ENCODE data around the gene ZNF367. TPM values are rescaled to one million over a fixed set of nuclear protein-coding genes. Genes with fewer than 3 reads are reported as not detected.

ZNF367 gene
- total and polyA plus RNA-seq, 2 experiments from 2014 or later = 0.98 to 3.6 TPM

DNA sequence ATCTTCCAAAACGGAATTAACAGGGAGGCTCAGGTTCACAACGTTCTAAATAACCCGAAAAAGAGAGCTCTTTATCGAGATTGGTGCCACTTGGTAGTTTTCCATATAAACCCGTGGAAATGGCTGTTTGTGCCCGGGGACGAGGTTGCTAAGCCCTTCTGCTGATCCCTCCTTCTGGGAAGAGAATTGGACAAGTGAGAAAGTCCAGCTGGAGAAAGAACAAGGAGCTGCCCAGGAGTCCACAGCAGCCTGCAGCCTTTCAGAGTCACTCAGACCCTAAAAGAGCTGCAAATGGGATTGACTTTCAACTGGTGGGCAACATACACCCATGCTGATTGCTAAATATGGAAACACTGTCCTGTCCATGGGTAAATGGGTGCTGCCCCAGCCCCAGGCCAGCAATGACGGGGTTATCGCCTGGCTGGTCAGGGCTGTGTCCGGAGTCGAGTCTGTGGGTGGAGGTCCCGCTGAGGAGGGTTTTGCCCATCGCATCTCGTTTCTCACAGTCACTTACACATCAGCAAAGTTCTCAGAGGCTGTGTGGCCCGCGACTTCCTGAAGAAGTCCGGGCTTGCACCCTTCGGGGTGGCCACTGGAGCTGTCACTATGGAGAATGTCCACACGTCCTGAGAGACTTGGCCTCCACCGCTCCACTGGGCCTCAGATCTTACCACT lies 75.5 kb downstream of the ZNF367 start:
- peak overlapping the region; percentile 79 for H3K27ac ChIP-seq
- no peaks in the 10 kb centered on the region for H3K9me2 ChIP-seq (replicated peaks; ENCODE audit: insufficient read depth)
- H3K4me1 ChIP-seq (ENCODE audit: insufficient read depth) = peaks cover 31% of the 10 kb centered on the region
- TF ChIP-seq, protein P1, sequence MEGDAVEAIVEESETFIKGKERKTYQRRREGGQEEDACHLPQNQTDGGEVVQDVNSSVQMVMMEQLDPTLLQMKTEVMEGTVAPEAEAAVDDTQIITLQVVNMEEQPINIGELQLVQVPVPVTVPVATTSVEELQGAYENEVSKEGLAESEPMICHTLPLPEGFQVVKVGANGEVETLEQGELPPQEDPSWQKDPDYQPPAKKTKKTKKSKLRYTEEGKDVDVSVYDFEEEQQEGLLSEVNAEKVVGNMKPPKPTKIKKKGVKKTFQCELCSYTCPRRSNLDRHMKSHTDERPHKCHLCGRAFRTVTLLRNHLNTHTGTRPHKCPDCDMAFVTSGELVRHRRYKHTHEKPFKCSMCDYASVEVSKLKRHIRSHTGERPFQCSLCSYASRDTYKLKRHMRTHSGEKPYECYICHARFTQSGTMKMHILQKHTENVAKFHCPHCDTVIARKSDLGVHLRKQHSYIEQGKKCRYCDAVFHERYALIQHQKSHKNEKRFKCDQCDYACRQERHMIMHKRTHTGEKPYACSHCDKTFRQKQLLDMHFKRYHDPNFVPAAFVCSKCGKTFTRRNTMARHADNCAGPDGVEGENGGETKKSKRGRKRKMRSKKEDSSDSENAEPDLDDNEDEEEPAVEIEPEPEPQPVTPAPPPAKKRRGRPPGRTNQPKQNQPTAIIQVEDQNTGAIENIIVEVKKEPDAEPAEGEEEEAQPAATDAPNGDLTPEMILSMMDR (IDR thresholded peaks at IDR 0.05; ENCODE audit: poor library complexity) = no peak
- no peaks in the 10 kb centered on the region for H3K79me2 ChIP-seq
- no peak for DNase-seq (ENCODE audit: low spot score)
- H2AFZ ChIP-seq = no peak overlapping the region
- H3K27me3 ChIP-seq = no peaks in the 10 kb centered on the region
- H3K4me2 ChIP-seq = no peak overlapping the region
- no peak overlapping the region for H3K4me3 ChIP-seq
- H3K36me3 ChIP-seq (replicated peaks; ENCODE audit: insufficient read depth, low read depth) = no peaks in the 10 kb centered on the region
- no peaks in the 10 kb centered on the region for H3K9me3 ChIP-seq (ENCODE audit: low read depth)
- no peaks in the 10 kb centered on the region for H4K20me1 ChIP-seq (ENCODE audit: insufficient read depth, poor library complexity, severe bottlenecking)
- 87% methylated on average over 20 of the region's 20 CpGs for WGBS (ENCODE audit: low lambda C conversion rate, missing lambda C conversion rate)

DNA sequence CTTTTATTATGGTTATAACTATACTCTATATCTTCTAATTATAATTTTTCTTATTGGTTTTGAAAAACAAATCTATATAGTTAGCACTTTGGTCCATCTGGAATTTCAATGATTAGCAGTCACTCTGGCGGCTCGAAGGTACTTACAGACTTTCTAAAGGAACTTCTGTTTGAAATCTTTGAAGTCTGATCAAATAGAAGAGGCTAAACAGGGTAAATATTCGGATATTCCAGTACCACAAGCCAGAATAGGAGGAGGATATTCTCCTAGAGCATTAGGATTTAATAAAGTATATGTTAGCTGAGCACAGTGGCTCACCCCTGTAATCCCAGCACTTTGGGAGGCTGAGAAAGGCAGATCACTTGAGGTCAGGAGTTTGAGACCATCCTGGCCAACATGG lies 77.5 kb downstream of the ZNF367 start:
- no peaks in the 10 kb centered on the region for H3K9me3 ChIP-seq (ENCODE audit: low read depth)
- H3K36me3 ChIP-seq (replicated peaks; ENCODE audit: insufficient read depth, low read depth) = no peaks in the 10 kb centered on the region
- WGBS (ENCODE audit: low lambda C conversion rate, missing lambda C conversion rate) = 81% methylated on average over 3 of the region's 3 CpGs
- no peaks in the 10 kb centered on the region for H3K79me2 ChIP-seq
- no peak overlapping the region for H3K4me2 ChIP-seq
- no peaks in the 10 kb centered on the region for H3K9me2 ChIP-seq (replicated peaks; ENCODE audit: insufficient read depth)
- H2AFZ ChIP-seq = no peak overlapping the region
- TF ChIP-seq EZH2phosphoT487 (IDR thresholded peaks at IDR 0.05; ENCODE audit: low read depth, severe bottlenecking, unreplicated experiment) = no peak
- TF ChIP-seq, protein P1 (IDR thresholded peaks at IDR 0.05; ENCODE audit: poor library complexity) = no peak
- no peak for TF ChIP-seq EZH2 (IDR thresholded peaks at IDR 0.05; ENCODE audit: borderline replicate concordance)
- peak overlapping the region; percentile 88 for H3K27ac ChIP-seq
- peaks cover 31% of the 10 kb centered on the region for H3K4me1 ChIP-seq (ENCODE audit: insufficient read depth)
- H3K27me3 ChIP-seq = no peaks in the 10 kb centered on the region
- no peaks in the 10 kb centered on the region for H4K20me1 ChIP-seq (ENCODE audit: insufficient read depth, poor library complexity, severe bottlenecking)
- H3K4me3 ChIP-seq = no peak overlapping the region
- no peak for DNase-seq (ENCODE audit: low spot score)

DNA sequence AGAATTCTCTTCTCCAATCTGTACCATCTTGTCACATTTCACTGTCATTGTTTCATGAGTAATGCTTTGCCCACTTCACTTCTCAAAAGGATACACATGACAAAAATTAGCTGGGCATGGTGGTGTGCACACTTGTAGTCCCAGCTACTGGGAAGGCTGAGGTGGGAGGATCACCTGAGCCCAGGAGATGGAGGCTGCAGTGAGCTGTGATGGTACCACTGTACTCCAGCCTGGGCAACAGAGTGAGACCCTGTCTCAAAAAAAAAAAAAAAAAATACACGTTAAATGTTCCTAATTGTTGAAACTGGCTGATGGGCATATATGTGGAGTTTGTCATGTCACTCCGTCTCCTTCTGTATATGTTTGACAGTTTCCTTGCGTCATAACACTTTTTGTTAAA lies 79.9 kb downstream of the ZNF367 start:
- H3K36me3 ChIP-seq (replicated peaks; ENCODE audit: insufficient read depth, low read depth) = no peaks in the 10 kb centered on the region
- no peaks in the 10 kb centered on the region for H3K9me3 ChIP-seq (ENCODE audit: low read depth)
- peak overlapping the region; percentile 72 for H3K27ac ChIP-seq
- no peak overlapping the region for H3K4me2 ChIP-seq
- H4K20me1 ChIP-seq (ENCODE audit: insufficient read depth, poor library complexity, severe bottlenecking) = no peaks in the 10 kb centered on the region
- TF ChIP-seq, protein P1 (IDR thresholded peaks at IDR 0.05; ENCODE audit: poor library complexity) = no peak
- TF ChIP-seq EZH2phosphoT487 (IDR thresholded peaks at IDR 0.05; ENCODE audit: low read depth, severe bottlenecking, unreplicated experiment) = no peak
- TF ChIP-seq EZH2 (IDR thresholded peaks at IDR 0.05; ENCODE audit: borderline replicate concordance) = no peak
- no peaks in the 10 kb centered on the region for H3K9me2 ChIP-seq (replicated peaks; ENCODE audit: insufficient read depth)
- H2AFZ ChIP-seq = no peak overlapping the region
- H3K79me2 ChIP-seq = no peaks in the 10 kb centered on the region
- H3K4me1 ChIP-seq (ENCODE audit: insufficient read depth) = peaks cover 21% of the 10 kb centered on the region
- no peaks in the 10 kb centered on the region for H3K27me3 ChIP-seq
- no peak for DNase-seq (ENCODE audit: low spot score)
- no peak overlapping the region for H3K4me3 ChIP-seq
- 93% methylated on average over 3 of the region's 3 CpGs for WGBS (ENCODE audit: low lambda C conversion rate, missing lambda C conversion rate)

Other genes starting within 250 kb of the ZNF367 start
- 0.67 and 2.5 TPM in 2 replicates for gene HSD17B3, start 116.2 kb downstream of the ZNF367 start, total RNA-seq
- 0.74 and 1.8 TPM in 2 replicates for gene HSD17B3, start 116.2 kb downstream of the ZNF367 start, polyA plus RNA-seq
- 77.7 and 89.7 TPM in 2 replicates for gene SLC35D2, start 34.7 kb downstream of the ZNF367 start, total RNA-seq
- 68.0 and 87.5 TPM in 2 replicates for gene SLC35D2, start 34.7 kb downstream of the ZNF367 start, polyA plus RNA-seq
- gene HABP4, start 31.8 kb upstream of the ZNF367 start, total RNA-seq = 12.9 and 13.1 TPM in 2 replicates
- gene HABP4, start 31.8 kb upstream of the ZNF367 start, polyA plus RNA-seq = 18.0 and 24.8 TPM in 2 replicates
- 26.2 and 33.4 TPM in 2 replicates for gene CDC14B, start 201.5 kb upstream of the ZNF367 start, total RNA-seq
- gene CDC14B, start 201.5 kb upstream of the ZNF367 start, polyA plus RNA-seq = 11.4 and 15.1 TPM in 2 replicates
- 11.0 and 11.4 TPM in 2 replicates for gene PRXL2C, start 236.9 kb upstream of the ZNF367 start, total RNA-seq
- gene PRXL2C, start 236.9 kb upstream of the ZNF367 start, polyA plus RNA-seq = 8.8 and 11.6 TPM in 2 replicates

All from hepatocyte (in vitro differentiated cells).